Stimulated activated CD4-positive, alpha-beta T cell treated with anti-CD3 and anti-CD28 coated beads, Interleukin-4, amount 100 ng/mL, for 4 hours (primary cell): ENCODE data around the gene GSTT2.
"Not testable (repeated sequence)": the region's sequence is repeated elsewhere in the genome, so short reads cannot be mapped to it uniquely, and the experiment has no call there.

Experiments used
- DNase-seq, 2 experiments: peaks; one replicate each; pipeline ENCODE4 v3.0.0-alpha.2; 2020

Gene GSTT2

DNA sequence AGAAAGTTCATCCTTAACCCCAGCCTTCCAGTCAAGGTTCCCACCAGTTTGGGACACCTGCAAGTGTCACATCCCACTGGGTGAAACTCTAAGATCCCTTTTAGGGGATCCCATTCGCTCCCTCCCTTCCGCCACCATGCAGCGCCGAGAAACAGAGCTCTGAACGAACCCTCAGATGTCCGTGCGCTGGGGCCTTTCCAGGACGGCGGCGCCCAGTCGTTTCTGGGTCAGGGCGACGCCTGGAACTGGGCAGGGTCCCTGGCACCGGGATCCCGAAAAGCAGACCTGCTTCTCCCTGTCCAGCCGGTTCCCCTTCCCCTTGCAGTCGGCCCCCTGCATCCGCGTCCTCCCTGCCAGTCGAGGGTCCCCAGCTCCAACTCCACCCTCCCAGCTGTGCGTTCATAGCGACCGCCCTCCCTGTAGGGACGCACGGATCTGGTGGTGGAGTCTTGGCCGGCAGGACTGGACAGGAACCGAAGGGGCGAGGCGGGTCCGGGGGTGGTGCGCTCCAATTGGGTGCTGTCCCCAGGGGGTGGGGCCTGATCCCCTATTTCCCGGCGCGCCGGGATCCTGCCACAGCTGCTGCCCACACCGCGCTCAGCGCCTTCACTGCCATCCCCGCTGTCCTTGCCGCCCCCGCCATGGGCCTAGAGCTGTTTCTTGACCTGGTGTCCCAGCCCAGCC is at the start of gene GSTT2:
Gene GSTT2 (plus strand): TSS at position 578 of the 684 bp plus-strand sequence.
- DNase-seq = not testable (repeated sequence)

DNA sequence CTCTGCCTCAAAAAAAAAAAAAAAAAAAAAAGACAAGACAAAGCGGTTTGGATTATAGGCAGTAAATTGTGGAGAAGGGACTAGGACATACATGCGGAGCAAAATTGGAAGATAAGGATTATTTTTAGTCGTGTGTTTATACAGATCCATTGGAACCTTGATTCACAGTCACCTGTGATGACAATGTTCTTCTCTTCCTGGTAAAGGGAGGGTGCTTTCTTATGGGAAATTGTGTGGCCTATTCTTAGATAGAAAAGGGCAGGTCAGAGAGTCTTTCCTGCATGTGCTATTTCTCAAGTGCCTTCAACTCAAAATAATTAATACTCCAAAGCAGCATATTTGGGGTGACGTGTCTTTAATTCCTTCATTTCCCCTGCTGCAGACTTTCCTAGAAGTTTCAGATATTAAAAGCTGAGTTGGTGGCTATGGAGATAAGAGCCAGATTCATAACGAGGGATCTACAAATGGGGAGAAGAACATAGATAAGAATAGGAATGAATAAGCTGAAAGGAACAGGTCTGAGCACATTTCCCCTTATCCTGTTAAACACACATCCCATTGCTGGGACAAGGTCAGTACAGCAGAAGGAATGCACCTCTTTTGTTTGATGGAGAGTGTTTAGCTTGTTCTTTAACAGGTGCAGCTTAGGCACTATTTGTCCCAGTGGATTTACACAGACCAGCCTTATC is 41.5 kb upstream of the GSTT2 start:
- DNase-seq = no peak

DNA sequence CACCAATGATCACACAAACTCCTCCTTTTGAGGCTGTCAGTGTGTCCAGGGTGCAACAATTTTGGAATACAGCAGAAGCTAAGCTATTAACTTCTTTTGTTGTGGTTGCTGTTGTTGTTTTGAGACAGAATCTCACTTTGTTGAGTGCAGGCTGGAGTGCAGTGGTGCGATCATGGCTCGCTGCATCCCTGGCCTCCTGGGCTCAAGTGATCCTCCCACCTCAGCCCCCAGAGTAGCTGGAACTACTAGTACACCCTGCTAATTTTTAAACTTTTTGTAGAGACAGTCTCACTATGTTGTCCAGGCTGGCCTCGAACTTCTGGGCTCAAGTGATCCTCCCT is 40.9 kb upstream of the GSTT2 start:
- no peak for DNase-seq

GRCh38 chr22:23940166-23940565 is 39.8 kb upstream of the GSTT2 start:
- DNase-seq = not testable (repeated sequence)

- not testable (repeated sequence) for DNase-seq
Observed at GRCh38 chr22:23947391-23947790, 32.5 kb upstream of the GSTT2 start.

DNA sequence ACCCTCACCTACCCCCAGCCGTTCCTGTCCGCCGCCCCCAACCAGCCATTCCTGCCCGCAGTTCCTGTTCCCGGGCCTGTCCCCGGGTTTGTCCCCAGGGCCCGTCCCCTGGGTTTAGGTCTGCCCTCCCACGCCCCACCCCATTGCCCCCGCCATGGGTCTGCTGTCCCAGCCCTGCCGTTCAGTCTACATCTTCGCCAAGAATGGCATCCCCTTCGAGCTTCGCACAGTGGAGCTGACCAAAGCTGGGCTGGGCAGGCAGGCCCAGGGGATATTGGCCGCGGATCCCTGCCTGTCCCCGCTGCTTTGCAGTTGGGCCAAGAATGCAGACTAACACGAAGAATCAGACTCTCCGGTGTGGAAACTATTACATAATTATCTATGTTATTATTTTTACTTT is 30.2 kb upstream of the GSTT2 start:
- DNase-seq = not testable (repeated sequence)

DNA sequence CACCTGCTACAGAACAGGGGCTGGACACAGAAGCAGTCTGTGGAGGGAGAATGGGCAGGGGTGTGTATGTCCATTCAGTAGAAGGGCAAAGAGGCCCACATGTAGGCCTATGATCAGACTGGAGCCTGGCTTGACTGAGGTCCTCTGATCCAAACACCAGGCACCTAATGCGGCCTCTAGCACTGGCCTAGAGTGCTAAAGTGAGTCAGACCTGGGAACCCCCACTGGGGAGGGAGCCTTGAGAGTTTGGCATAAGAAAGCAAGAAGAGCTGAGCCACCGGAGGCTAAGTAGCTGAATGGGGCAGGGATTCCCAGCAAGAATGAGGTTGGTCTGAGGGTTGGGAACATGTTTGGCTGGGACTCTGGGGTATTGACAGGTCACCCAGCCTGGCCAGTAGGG is 28.6 kb upstream of the GSTT2 start:
- DNase-seq = not testable (repeated sequence)

GRCh38 chr22:23952794-23953405 is 27.0 kb upstream of the GSTT2 start:
- not testable (repeated sequence) for DNase-seq

DNA sequence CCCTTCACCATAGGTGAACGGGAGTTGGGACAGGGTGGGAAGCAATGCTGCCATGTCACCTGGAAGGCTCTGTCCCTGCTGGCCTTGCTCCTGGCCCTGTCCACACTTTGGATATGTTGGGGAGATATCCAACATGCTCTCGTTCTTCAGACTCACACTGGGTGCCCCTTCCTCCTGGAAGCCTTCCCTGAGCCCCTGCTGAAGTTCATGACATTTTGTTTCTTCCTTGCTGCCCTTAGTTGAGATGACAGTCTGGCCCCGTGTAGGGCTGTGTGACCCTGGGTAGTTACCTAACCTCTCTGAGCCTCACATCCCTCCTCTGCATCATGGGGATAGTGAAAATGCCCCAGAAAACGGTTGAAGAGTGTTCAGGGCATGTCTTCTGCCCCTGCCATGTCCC is 26.4 kb upstream of the GSTT2 start:
- DNase-seq = not testable (repeated sequence)

DNA sequence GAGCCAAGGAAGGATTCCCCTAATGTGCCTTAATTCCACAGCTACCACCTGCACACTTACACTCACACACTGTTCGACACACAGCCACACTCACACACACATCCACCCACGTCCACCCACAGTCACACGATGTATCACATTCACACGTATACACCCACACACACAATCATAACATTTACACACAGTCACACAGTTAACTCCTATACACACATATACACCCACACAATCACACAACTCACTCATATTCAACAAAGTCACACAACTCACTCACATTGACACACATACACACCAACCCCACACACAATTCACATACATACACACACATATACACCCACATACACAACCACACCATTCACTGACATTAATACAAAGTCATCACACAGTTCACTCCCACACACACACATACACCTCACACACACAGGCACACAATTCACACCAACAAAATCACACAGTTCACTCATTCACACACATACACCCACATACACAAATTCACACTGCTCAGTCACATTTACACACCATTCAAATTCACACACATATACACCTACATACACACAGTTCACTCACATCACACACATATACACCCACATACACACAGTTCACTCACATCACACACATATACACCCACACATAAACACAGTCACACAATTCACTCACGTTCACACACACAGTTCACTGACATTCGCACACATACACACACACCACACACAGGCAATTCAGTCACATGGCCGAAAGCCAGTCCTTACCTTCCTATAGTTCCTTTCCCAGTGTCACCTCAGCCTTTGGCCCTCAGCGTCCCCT is 25.5 kb upstream of the GSTT2 start:
- not testable (repeated sequence) for DNase-seq

GRCh38 chr22:23954991-23955305 is 25.0 kb upstream of the GSTT2 start:
- not testable (repeated sequence) for DNase-seq

- not testable (repeated sequence) for DNase-seq
Observed at GRCh38 chr22:23955886-23956285, 24.0 kb upstream of the GSTT2 start.

- peak; percentile 73 to 74 for DNase-seq
Observed at GRCh38 chr22:23956301-23956900, 23.5 kb upstream of the GSTT2 start.

- DNase-seq = not testable (repeated sequence)
Observed at GRCh38 chr22:23961084-23961771, 18.7 kb upstream of the GSTT2 start, which contains the start of gene GSTT2B. TSS of gene GSTT2B (minus strand) at chr22:23961195. CDS start at chr22:23961131, 64 bp downstream.

DNA sequence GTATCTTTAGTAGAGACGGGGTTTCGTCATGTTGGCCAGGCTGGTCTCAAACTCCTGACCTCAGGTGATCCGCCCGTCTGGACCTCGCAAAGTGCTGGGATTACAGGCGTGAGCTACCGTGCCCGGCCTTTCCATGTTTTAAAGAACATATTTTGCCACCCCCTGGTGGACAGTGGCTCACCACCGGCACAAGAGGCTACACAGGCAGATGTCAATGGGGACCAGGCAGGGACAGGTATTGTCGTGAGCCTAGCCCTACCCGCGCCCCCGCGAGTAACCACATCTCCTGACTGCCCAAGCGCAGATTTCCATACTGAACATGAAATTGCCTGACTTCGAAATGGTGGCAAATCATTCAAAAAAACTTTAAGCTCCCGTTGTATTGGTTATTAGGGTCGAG is 13.8 kb upstream of the GSTT2 start:
- DNase-seq = not testable (repeated sequence)

GRCh38 chr22:23966568-23966967 is 13.4 kb upstream of the GSTT2 start, which contains the start of gene DDTL:
TSS of gene DDTL (plus strand) at chr22:23966888. CDS start at chr22:23966915, 27 bp downstream.
- not testable (repeated sequence) for DNase-seq

DNA sequence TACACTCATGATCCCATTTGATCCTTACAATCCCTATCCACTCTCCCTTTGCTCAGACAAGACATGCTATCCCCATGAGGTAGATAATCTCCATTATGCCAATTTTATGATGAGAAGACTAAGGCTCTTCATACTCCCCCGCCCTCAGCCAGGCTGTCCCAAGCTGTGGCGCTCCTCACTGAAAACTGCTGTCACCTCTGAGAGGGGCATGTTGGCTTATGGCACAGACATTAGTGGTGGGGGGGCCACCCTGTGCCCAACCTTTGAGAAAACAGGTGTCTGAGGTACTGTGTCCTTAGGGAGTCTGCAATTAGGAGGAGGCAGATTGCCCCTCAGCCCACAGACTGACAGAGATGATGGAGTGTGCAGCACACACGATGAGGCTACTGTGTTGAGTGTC is 10.9 kb upstream of the GSTT2 start:
- DNase-seq = no peak

DNA sequence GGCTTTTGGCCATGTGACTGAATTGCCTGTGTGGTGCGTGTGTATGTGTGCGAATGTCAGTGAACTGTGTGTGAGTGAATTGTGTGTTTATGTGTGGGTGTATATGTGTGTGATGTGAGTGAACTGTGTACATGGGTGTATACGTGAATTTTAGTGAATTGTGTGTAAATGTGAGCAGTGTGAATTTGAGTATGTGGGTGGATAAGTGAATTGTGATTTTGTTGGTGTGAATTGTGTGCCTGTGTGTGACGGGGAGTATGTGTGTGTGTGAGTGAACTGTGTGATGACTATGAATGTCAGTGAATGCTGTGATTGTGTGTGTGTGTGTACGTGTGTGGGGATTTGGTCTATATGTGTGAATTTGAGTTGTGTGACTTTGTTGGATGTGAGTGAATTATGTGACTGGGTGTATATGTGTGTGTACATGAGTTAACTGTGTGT is 9.7 kb upstream of the GSTT2 start:
- no peak for DNase-seq

GRCh38 chr22:23970816-23971486 is 9.0 kb upstream of the GSTT2 start:
- DNase-seq = no peak

GRCh38 chr22:23971927-23972326 is 8.0 kb upstream of the GSTT2 start:
- not testable (repeated sequence) for DNase-seq

DNA sequence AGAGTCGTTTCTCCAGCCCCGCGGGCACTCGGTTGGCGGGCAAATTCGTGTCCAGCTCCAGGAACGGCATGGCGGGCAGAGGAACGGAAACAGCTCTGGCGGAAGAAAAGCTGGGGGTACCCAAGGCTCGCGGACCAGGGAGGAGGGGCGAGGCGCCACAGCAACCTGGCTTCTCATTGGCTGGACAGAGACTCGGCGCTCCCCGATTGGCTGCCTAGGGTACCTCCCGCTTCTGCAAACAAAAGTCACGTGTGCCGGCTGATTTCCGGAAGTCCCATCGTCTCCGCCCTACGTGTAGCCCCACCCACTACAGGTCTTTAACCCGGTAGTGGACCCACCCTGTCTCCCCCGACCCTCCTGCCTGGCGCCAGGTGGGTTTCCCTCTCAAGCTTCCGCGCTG is 5.6 kb upstream of the GSTT2 start, which contains the start of gene DDT:
Gene DDT (minus strand): TSS at position 97 of the 400 bp plus-strand sequence. CDS start 27 bp downstream, at position 70.
- not testable (repeated sequence) for DNase-seq
